Upper lobe of left lung (tissue), 6 donors: Measurements from ENCODE around the gene CA6. TPM values are rescaled to one million over a fixed set of nuclear protein-coding genes. Genes with fewer than 3 reads are reported as not detected.
"Not testable (repeated sequence)": the region's sequence is repeated elsewhere in the genome, so short reads cannot be mapped to it uniquely, and the experiment has no call there.

Source experiments
- ATAC-seq, 2 donors: fragments of 200-7000 bp; cut with Tn5 transposase; one replicate each; pipeline ENCODE4 v1.9.1; 2022; ENCODE audit warnings: mild to moderate bottlenecking in 2 of 2, moderate library complexity in 2 of 2; ENCODE audit not compliant: low FRiP score in 2 of 2
- DNase-seq, 2 donors: peaks; one replicate each; pipeline ENCODE4 v3.0.0-alpha.2; 2019 to 2020
- H3K27ac ChIP-seq, 4 donors: fragments of 200-600 bp; sonication (generic); one replicate each; pipeline ENCODE4 v1.5.1; 2016 to 2019
- H3K27me3 ChIP-seq, 4 donors: fragments of 200-600 bp; sonication (generic); one replicate each; pipeline ENCODE4 v1.5.1; 2017 to 2019
- H3K36me3 ChIP-seq, 4 donors: fragments of 200-600 bp; sonication (generic); one replicate each; pipeline ENCODE4 v1.5.1; 2016 to 2019
- H3K4me1 ChIP-seq, 4 donors: fragments of 200-600 bp; sonication (generic); one replicate each; pipeline ENCODE4 v1.5.1; 2018 to 2019
- H3K4me3 ChIP-seq, 4 donors: fragments of 200-600 bp; sonication (generic); one replicate each; pipeline ENCODE4 v1.5.1; 2017 to 2019; ENCODE audit warnings: mild to moderate bottlenecking in 2 of 4, moderate library complexity in 1 of 4
- H3K9me3 ChIP-seq, 4 donors: fragments of 200-600 bp; sonication (generic); one replicate each; pipeline ENCODE4 v1.5.1; 2018 to 2019
- EP300 ChIP-seq, 4 donors: sonication (generic); formaldehyde crosslinking; IDR thresholded peaks; one replicate each; pipeline ENCODE4 v1.5.1; 2017; ENCODE audit warnings: antibody characterized with exemption in 4 of 4, control low read depth in 2 of 4
- POLR2A ChIP-seq, 4 donors: fragments of 450-650 bp; IDR thresholded peaks; one replicate each; pipeline ENCODE4 v1.5.1; 2016 to 2017; ENCODE audit warnings: antibody characterized with exemption in 4 of 4, mild to moderate bottlenecking in 2 of 4
- POLR2AphosphoS5 ChIP-seq, 2 donors: sonication (generic); formaldehyde crosslinking; IDR thresholded peaks; one replicate each; pipeline ENCODE4 v1.5.1; 2017; ENCODE audit warnings: antibody characterized with exemption in 2 of 2
- WGBS, 2 donors: methylation state at CpG; one replicate each; pipeline ENCODE4 v1.1.5; 2017 to 2018; 5-methylcytosine and 5-hydroxymethylcytosine counted together
- total RNA-seq, 6 donors: library from RNA; depleted of rRNA in 4 of 6; stranded (reverse); fragments of >200 nt in 4 of 6; gene quantifications; one replicate each; pipeline versions ENCODE4 v1.1.0 to v1.2.1, GENCODE V29; 2016 to 2021
- TF ChIP-seq, protein P1 (sequence below), 6 experiments: fragments of 450-650 bp in 4 of 6; fragments of 200-600 bp in 2 of 6; sonication (generic) in 2 of 6; IDR thresholded peaks; one replicate each; pipeline ENCODE4 v1.5.1; 2016 to 2019; ENCODE audit warnings: antibody characterized with exemption in 6 of 6
- donor health status: DM: no; HTN: no; CAD: no; lungs with moderate emphysema.
- donor health status: DM: no; HTN: yes; CAD: no; lungs with severe emphysema.

The CA6 gene
- total RNA-seq, 6 donors from 2014 or later: not detected

DNA sequence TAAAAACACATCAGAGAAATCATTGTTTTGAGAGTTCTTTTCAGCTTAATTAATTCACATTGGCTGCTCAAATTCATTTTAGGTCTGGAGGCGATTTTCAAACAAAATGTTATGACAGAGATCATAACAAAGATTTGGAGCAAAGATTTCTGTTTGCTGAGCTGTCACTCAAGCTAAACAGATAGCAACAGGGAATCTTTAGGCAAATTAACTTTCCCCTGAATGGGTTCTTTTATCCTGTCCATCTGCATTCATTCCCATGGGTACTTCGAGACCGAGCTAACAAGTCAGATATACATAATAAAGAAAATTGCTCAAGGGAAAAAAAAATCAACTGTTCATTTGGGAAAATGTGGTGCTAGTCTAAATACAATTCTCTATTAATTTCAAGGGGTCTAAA, 30.2 kb upstream of the CA6 start:
- no peak for DNase-seq
- no peaks in the 10 kb centered on the region for H3K36me3 ChIP-seq
- no peaks in the 10 kb centered on the region for H3K27me3 ChIP-seq
- TF ChIP-seq EP300 (IDR thresholded peaks at IDR 0.05): no peak
- no peak for TF ChIP-seq POLR2AphosphoS5 (IDR thresholded peaks at IDR 0.05)
- TF ChIP-seq, protein P1, sequence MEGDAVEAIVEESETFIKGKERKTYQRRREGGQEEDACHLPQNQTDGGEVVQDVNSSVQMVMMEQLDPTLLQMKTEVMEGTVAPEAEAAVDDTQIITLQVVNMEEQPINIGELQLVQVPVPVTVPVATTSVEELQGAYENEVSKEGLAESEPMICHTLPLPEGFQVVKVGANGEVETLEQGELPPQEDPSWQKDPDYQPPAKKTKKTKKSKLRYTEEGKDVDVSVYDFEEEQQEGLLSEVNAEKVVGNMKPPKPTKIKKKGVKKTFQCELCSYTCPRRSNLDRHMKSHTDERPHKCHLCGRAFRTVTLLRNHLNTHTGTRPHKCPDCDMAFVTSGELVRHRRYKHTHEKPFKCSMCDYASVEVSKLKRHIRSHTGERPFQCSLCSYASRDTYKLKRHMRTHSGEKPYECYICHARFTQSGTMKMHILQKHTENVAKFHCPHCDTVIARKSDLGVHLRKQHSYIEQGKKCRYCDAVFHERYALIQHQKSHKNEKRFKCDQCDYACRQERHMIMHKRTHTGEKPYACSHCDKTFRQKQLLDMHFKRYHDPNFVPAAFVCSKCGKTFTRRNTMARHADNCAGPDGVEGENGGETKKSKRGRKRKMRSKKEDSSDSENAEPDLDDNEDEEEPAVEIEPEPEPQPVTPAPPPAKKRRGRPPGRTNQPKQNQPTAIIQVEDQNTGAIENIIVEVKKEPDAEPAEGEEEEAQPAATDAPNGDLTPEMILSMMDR (IDR thresholded peaks at IDR 0.05): no peak
- no peak for TF ChIP-seq POLR2A (IDR thresholded peaks at IDR 0.05)
- peaks cover 0 to 14% (median 2%) of the 10 kb centered on the region in 4 donors for H3K4me1 ChIP-seq
- no peak overlapping the region for H3K4me3 ChIP-seq
- WGBS, 2 donors: 61 to 75% methylated on average over 3 of the region's 3 CpGs
- no peak for ATAC-seq
- no peaks in the 10 kb centered on the region for H3K9me3 ChIP-seq
- no peak overlapping the region for H3K27ac ChIP-seq

DNA sequence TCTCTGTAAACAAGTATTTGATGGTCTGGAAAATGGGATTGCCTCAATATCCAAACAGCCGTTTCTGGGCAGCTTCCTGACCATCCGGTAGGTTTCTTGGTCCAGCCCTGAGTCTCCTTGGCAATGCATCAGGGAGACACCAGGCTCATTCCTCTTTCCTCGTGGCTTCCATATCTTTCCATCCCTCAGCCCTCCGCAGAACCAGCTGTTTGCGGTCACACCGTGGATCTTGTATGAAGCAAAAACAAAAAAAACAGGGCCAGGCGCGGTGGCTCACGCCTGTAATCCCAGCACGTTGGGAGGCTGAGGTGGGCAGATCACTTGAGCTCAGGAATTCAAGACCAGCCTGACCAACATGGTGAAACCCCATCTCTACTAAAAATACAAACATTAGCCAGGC, 28.1 kb upstream of the CA6 start:
- WGBS, 2 donors: 65 to 73% methylated on average over 10 of the region's 10 CpGs
- H3K9me3 ChIP-seq: not testable (repeated sequence)

DNA sequence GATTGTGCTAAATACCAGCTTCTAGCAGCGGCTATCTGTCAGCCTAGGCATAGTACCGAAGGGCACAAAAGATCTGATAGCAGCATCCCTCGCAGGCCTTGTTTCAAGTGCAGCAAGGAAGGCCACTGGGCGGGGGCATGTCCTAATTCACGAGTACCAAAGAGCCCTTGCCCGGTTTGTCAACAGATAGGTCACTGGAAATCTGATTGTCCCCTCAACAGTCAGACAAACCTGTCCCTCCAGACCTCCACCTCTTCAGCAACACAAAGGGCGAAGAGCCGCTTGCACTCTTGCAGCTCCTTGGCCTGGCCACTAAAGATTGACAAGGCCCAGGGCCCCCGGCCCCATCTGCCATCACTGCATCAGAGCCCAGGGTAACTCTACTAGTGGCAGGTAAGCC, 22.7 kb upstream of the CA6 start:
- 91 to 97% methylated on average over 6 to 9 of the region's 9 CpGs for WGBS, 2 donors
- Histone ChIP-seq H3K27ac (no peak overlapping the region), H3K27me3 (no peaks in the 10 kb centered on the region), H3K36me3 (no peaks in the 10 kb centered on the region), H3K4me1 (no peaks in the 10 kb centered on the region), H3K4me3 (no peak overlapping the region), H3K9me3 (no peaks in the 10 kb centered on the region)
- TF ChIP-seq POLR2A (IDR thresholded peaks at IDR 0.05): no peak
- TF ChIP-seq, protein P1 (IDR thresholded peaks at IDR 0.05): no peak
- TF ChIP-seq POLR2AphosphoS5 (IDR thresholded peaks at IDR 0.05): no peak
- no peak for TF ChIP-seq EP300 (IDR thresholded peaks at IDR 0.05)
- DNase-seq (no peak), ATAC-seq (no peak)

More for the DNA sequence above, 28.1 kb upstream of the CA6 start:
- H3K27ac ChIP-seq, H3K4me3 ChIP-seq, ATAC-seq, H3K27me3 ChIP-seq, DNase-seq, H3K36me3 ChIP-seq, H3K4me1 ChIP-seq: not testable (repeated sequence)

DNA sequence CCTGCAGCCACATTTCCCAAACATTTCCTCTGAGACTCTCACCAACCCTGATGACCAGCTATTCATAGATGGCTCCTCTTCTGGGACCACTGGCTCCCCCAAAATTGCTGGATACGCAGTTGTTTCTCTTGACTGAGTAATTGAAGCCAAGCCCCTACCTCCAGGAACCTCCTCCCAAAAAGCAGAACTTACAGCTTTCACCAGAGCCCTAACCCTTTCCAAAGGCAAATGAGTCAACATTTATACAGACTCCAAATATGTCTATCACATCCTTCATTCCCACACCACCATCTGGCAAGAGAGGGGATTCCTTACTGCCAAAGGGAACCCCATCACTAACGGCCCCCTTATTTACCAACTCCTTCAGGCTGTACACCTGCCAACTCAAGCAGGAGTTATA, 20.3 kb upstream of the CA6 start:
- no peak overlapping the region for H3K27ac ChIP-seq
- no peaks in the 10 kb centered on the region for H3K27me3 ChIP-seq
- H3K9me3 ChIP-seq: no peaks in the 10 kb centered on the region
- H3K4me1 ChIP-seq: no peaks in the 10 kb centered on the region
- DNase-seq (no peak), ATAC-seq (no peak)
- H3K4me3 ChIP-seq: no peak overlapping the region
- WGBS, 2 donors: 43% methylated on average over 2 of the region's 2 CpGs
- H3K36me3 ChIP-seq: no peaks in the 10 kb centered on the region
- TF ChIP-seq POLR2AphosphoS5 (IDR thresholded peaks at IDR 0.05) (no peak), POLR2A (IDR thresholded peaks at IDR 0.05) (no peak), EP300 (IDR thresholded peaks at IDR 0.05) (no peak)
- TF ChIP-seq, protein P1 (IDR thresholded peaks at IDR 0.05): no peak

DNA sequence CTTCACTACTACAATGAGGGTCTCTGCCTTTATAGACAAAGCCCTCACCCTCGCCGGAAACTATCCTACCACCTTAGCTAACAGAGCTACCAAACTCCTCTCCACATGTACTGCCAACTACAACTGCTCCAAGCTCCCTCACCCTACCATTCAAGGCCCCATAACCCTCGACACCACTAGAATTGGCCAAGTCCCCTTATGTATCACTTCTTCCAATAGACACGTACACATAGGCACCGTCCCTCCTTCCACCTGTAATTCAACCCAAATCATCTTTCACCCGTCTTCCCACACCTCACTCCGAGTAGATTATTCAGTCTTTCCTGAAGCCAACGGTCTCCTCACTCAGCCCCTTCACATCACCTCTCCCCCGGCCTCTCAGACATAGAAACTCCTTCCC, 19.7 kb upstream of the CA6 start:
- H3K27ac ChIP-seq: no peak overlapping the region
- H3K27me3 ChIP-seq: no peaks in the 10 kb centered on the region
- WGBS, 2 donors: 85% methylated on average over 9 of the region's 9 CpGs
- no peak overlapping the region for H3K4me3 ChIP-seq
- TF ChIP-seq EP300 (IDR thresholded peaks at IDR 0.05) (no peak), POLR2AphosphoS5 (IDR thresholded peaks at IDR 0.05) (no peak), POLR2A (IDR thresholded peaks at IDR 0.05) (no peak)
- TF ChIP-seq, protein P1 (IDR thresholded peaks at IDR 0.05): no peak
- H3K9me3 ChIP-seq: no peaks in the 10 kb centered on the region
- no peaks in the 10 kb centered on the region for H3K4me1 ChIP-seq
- H3K36me3 ChIP-seq: no peaks in the 10 kb centered on the region
- DNase-seq (no peak), ATAC-seq (no peak)
